ENCODE measurements around the gene AKIP1. TPM values are rescaled to one million over a fixed set of nuclear protein-coding genes. Genes with fewer than 3 reads are reported as not detected.
"Not testable (repeated sequence)": the region's sequence is repeated elsewhere in the genome, so short reads cannot be mapped to it uniquely, and the experiment has no call there.

AKIP1 gene
- total and polyA plus RNA-seq, 2 donors, result 18.7 to 30.7 TPM

- no peaks in the 10 kb centered on the region for H3K36me3 ChIP-seq (ENCODE audit: insufficient read depth)
- DNase-seq (ENCODE audit: extremely low spot score), result no peak
- WGBS, result 86% methylated on average over 9 of the region's 9 CpGs
- H3K4me3 ChIP-seq (ENCODE audit: low read depth, low read length), result no peak overlapping the region
- H3K27ac ChIP-seq (ENCODE audit: low read depth), result no peak overlapping the region
- no peaks in the 10 kb centered on the region for H3K4me1 ChIP-seq (ENCODE audit: insufficient read depth)
Measured at GRCh38 chr11:8928981-8929615, 18.1 kb downstream of the AKIP1 start.

DNA sequence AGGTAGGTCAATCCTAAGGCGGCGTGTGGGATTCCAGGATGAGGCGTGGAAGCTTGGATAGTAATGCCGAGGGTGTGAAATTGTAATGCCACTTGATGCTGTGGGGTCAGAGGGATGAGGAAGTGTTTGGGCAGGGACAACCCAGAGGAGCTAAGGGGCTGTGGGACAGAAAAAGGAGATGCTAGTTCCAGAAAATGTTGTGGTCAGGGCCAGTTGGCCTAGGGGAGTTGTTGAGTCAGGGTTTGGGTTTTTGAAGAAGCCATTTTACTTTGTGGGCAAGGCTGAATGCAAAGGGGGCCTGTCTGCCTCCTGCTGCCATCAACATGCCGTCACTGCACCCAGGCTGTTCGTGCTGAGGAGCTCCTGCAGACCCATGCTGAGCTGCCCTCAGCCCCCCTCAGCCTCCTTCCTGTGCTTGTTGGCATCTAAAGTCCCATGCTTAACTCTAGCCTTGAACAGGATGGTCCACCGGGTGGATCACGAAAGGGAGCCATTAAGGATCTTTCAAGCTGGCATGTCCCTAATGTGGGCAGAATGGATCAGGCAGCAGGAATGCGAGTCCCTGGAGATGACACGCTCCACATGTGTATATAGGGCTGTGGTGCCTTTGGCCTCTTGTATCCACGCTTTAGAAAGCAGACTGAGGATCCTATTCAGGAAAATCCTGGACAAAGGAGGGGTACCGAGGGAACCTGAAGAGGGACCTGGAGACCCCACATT is 19.6 kb downstream of the AKIP1 start:
- no peak overlapping the region for H3K4me3 ChIP-seq (ENCODE audit: low read depth, low read length)
- 95% methylated on average over 12 of the region's 12 CpGs for WGBS
- H3K36me3 ChIP-seq (ENCODE audit: insufficient read depth), result no peaks in the 10 kb centered on the region
- H3K27ac ChIP-seq (ENCODE audit: low read depth), result no peak overlapping the region
- H3K4me1 ChIP-seq (ENCODE audit: insufficient read depth), result no peaks in the 10 kb centered on the region
- no peak for DNase-seq (ENCODE audit: extremely low spot score)

DNA sequence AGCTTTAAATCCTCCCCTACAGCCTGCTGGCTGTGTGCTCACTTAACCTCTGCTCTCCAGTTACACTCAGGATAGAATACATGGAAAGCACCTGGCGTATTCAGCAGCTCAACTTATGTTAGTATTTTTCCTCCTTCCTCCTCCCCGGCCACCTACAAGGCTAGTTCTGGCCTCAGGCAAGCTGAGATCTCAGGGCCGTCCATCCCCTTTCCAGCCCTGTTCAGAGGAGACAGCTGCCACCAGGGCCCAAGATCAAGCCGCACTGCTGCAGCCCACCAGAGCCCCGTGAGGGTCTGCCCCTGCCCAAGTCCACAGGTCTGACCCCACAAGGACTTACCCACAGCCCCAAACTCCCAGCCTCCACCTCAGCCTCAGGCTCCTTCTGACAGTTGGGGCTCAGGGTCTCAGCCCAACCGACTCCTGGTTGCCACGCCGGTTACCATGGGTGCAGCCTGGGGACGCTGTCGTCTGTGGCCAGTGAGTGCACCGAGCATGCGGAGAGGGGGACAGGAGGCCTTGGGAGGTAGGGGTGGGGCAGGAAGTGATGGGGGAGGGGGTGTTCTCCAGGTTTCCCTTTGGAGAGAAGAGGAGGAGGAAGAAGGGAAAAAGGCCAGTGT is 21.7 kb downstream of the AKIP1 start, which contains the start of gene C11orf16:
C11orf16 (minus strand) TSS at position 384 of the 617 bp plus-strand sequence. CDS start 639 bp downstream, outside the sequence.
- WGBS, result 76% methylated on average over 12 of the region's 12 CpGs
- DNase-seq (ENCODE audit: extremely low spot score), result no peak
- Histone ChIP-seq H3K4me3 (ENCODE audit: low read depth, low read length) (no peak within 1 kb of the TSS), H3K36me3 (ENCODE audit: insufficient read depth) (no peaks in the 10 kb centered on the region), H3K4me1 (ENCODE audit: insufficient read depth) (no peaks in the 10 kb centered on the region), H3K27ac (ENCODE audit: low read depth) (no peak within 1 kb of the TSS)

DNA sequence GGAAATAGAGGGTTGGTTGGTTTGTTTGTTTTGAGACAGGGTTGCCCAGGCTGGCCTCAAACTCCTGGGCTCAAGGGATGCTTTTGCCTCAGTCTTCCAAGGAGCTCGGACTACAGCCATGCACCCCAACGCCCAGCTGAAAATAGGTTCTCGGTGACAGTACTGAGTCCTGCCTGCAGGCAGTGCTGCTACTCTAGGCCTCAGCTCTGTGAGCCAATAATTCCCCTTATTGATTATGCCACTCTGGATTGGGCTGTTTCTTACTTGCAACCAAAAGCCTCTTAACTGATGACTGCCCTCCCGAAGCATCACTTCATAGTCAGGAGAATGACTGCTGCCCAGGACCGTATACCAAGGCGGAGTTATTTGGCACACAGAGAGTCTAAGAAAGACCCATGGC is 22.9 kb downstream of the AKIP1 start:
- 96% methylated on average over 6 of the region's 6 CpGs for WGBS
- H3K4me1 ChIP-seq (ENCODE audit: insufficient read depth), result no peaks in the 10 kb centered on the region
- no peak for DNase-seq (ENCODE audit: extremely low spot score)
- no peak overlapping the region for H3K4me3 ChIP-seq (ENCODE audit: low read depth, low read length)
- H3K27ac ChIP-seq (ENCODE audit: low read depth), result no peak overlapping the region
- no peaks in the 10 kb centered on the region for H3K36me3 ChIP-seq (ENCODE audit: insufficient read depth)

DNA sequence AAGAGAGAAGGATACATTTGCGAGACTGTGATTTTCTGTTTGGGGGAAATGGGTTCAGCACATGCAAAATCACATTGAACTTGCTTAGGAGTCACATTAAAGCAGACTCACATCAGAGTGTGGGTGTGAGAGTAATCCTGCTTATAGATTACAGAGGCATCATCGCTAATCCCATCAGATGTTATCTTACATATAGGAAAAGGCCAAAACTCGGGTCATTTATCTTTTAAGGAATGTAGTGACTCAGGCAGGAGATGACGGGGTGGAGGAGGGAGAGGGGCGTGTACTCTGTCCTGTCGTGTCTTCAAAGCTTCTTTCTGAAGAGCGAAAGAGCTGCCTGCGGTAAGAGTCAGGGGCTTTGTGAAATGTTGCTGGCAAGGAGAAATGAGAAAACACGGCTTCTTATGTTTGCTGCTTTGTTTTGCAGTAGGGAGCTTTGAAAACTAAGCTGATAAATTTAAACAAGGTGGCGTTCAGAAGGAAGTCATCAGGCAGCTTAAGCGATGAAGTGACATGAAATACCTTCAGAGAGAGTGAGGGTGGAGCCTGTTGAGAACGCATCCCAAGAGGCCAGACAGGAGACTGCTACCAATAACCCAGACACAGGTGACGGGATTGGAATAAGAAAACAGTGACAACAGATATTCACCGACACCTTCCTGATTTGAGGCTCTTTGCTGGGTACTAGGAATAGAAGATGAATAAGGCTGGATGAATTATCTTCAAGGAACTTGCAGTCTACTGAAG is 23.9 kb downstream of the AKIP1 start:
- Histone ChIP-seq H3K36me3 (ENCODE audit: insufficient read depth) (no peaks in the 10 kb centered on the region), H3K4me1 (ENCODE audit: insufficient read depth) (no peaks in the 10 kb centered on the region), H3K27ac (ENCODE audit: low read depth) (no peak overlapping the region), H3K4me3 (ENCODE audit: low read depth, low read length) (no peak overlapping the region)
- DNase-seq (ENCODE audit: extremely low spot score), result no peak
- 29% methylated on average over 14 of the region's 14 CpGs for WGBS

DNA sequence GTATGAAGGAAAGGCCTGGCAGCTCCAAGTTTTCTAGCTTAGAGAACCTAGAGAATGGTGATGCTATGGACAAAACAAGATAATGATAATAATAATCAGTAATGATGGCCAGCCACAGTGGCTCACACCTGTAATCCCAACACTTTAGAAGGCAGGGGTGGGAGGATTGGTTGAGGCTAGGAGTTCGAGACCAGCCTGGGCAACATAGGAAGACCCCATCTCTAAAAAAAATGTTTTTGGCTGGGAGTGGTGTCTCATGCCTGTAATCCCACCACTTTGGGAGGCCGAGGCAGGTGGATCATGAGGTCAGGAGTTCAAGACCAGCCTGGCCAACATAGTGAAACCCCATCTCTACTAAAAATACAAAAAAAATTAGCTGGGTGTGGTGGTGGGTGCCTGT is 24.8 kb downstream of the AKIP1 start:
- 97% methylated on average over 2 of the region's 2 CpGs for WGBS
- H3K4me3 ChIP-seq (ENCODE audit: low read depth, low read length); H3K4me1 ChIP-seq (ENCODE audit: insufficient read depth); H3K36me3 ChIP-seq (ENCODE audit: insufficient read depth); DNase-seq (ENCODE audit: extremely low spot score); H3K27ac ChIP-seq (ENCODE audit: low read depth): not testable (repeated sequence)

- no peak overlapping the region for H3K4me3 ChIP-seq (ENCODE audit: low read depth, low read length)
- 86% methylated on average over 10 of the region's 10 CpGs for whole genome bisulfite sequencing
- no peaks in the 10 kb centered on the region for H3K4me1 ChIP-seq (ENCODE audit: insufficient read depth)
- no peak for DNase-seq (ENCODE audit: extremely low spot score)
- H3K36me3 ChIP-seq (ENCODE audit: insufficient read depth), result no peaks in the 10 kb centered on the region
- no peak overlapping the region for H3K27ac ChIP-seq (ENCODE audit: low read depth)
Measured at GRCh38 chr11:8937159-8937558, 26.2 kb downstream of the AKIP1 start.

DNA sequence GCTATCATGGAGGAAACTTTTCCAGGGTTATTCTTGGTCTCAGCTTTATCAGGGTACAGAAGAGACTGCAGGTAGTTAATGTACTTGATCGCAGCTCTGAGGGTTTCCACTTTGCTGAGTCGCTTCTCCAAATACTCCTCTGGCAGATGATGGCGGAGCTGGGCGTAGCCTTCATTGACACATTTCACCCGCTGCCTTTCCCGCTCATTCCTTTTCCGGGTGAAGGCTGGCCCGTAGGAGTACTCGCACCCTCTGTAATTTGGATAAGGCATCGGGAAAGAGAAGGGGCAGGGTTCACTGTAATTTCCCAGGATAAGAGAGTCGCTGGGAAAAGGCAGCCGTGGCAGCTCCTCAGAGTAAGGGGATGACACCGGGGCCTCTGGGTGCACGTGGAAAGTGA is 26.7 kb downstream of the AKIP1 start:
- Histone ChIP-seq H3K36me3 (ENCODE audit: insufficient read depth) (no peaks in the 10 kb centered on the region), H3K27ac (ENCODE audit: low read depth) (no peak overlapping the region), H3K4me3 (ENCODE audit: low read depth, low read length) (no peak overlapping the region), H3K4me1 (ENCODE audit: insufficient read depth) (no peaks in the 10 kb centered on the region)
- 91% methylated on average over 14 of the region's 14 CpGs for WGBS
- DNase-seq (ENCODE audit: extremely low spot score), result no peak

DNA sequence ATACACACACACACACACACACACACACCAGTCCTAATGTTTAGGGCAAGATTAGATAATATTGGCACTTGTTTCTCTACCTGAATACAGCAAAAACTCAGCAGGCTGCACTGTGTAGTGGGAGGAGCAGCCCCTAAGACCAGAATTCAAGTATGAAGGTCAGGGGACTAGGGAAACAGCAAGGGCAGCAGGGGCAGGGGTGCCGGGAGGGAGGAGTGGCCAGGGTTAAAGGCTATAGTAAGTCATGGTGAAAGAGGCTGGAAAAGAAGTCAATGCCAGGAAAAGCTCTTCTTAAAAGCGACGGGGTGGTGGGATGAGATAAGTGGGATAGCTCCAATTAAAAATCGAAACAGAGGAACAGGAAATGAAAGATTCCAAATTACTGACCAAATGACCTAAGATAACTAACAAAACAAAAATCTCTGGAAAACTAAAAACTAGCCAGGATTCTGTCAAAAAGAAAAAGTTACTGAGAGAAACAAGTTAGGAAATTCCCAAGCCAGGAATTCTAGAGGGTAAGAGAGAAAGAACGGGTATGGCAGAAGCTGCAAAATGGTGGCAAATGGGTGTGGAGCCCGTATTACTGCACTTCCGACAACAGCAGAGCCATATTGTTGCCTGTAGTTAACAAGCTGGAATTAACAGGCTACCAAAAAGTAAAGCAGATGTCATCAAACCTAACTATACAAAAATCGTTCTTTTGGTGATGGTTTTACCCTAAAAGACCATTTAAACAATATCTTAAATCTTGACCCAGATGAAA is 30.5 kb downstream of the AKIP1 start:
- DNase-seq (ENCODE audit: extremely low spot score), result no peak
- Histone ChIP-seq H3K27ac (ENCODE audit: low read depth) (no peak overlapping the region), H3K36me3 (ENCODE audit: insufficient read depth) (no peaks in the 10 kb centered on the region), H3K4me3 (ENCODE audit: low read depth, low read length) (no peak overlapping the region), H3K4me1 (ENCODE audit: insufficient read depth) (no peaks in the 10 kb centered on the region)
- 62% methylated on average over 8 of the region's 8 CpGs for WGBS

DNA sequence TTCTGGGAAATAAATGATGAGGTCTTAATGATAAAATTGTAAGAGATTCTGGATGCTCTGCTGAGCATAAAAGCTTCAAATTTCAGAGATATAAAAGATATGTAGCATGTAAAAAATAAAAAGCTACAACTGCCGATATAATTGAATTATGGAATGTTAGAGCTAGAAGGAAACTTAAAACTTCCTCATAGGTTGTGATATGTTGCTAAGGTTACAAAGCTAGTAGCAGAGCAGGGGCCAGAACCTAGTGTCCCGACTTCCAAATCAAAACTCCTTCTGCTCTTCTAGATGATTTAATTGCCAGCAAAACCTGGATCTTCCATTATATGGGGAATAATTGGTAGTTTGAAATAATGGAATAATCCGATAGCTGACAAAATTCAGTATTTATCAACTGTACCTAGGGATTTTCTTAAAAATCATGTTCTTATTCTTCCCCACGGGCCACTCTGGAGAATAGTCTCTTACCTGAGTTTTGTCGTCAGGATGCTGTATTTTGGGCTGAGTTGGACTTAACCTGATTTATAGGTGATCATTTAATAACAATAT is 31.6 kb downstream of the AKIP1 start, which contains the start of gene ASCL3:
ASCL3 (minus strand) TSS at position 499 of the 549 bp plus-strand sequence. CDS start 4,855 bp downstream, outside the sequence.
- Histone ChIP-seq H3K27ac (ENCODE audit: low read depth) (no peak within 1 kb of the TSS), H3K4me1 (ENCODE audit: insufficient read depth) (no peaks in the 10 kb centered on the region), H3K4me3 (ENCODE audit: low read depth, low read length) (no peak within 1 kb of the TSS), H3K36me3 (ENCODE audit: insufficient read depth) (peaks cover 4% of the 10 kb centered on the region)
- DNase-seq (ENCODE audit: extremely low spot score), result no peak
- 73% methylated on average over 5 of the region's 5 CpGs for WGBS

DNA sequence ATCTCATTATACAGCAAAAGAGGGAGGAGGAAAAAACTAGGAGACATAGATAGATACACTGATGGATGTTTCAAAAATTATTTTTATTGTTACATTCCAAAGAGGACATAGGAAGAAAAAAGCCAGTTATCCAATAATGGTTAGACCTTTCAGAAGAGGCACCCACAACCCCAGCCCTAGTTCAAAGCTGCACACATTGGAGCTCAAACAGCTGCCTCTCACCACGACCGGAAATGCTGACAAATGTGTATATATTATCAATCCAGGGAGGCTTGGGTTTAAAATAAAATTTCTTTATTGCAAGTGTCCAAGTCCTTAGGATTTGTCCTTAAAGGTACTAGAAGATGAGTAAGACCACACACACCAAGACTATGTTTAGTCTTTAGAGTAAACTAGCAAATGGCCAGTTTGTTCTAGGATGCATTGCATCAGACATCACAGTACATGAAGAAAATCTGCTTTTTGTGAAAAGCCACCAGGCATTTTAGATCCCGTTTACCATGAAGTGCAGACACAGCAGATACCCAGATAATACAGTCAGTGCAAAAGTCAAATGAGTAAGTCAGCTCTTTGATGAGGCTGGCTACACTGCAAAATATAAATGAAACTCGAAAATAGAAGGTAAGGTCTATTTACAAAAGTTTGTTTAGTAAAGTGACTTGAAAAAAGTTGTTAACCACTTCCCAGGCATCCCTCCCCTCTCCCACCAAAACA is 36.4 kb downstream of the AKIP1 start:
- H3K27ac ChIP-seq (ENCODE audit: low read depth), result no peak overlapping the region
- DNase-seq (ENCODE audit: extremely low spot score), result no peak
- H3K36me3 ChIP-seq (ENCODE audit: insufficient read depth), result peaks cover 4% of the 10 kb centered on the region
- no peak overlapping the region for H3K4me3 ChIP-seq (ENCODE audit: low read depth, low read length)
- H3K4me1 ChIP-seq (ENCODE audit: insufficient read depth), result no peaks in the 10 kb centered on the region
- WGBS, result 59% methylated on average over 4 of the region's 4 CpGs

DNA sequence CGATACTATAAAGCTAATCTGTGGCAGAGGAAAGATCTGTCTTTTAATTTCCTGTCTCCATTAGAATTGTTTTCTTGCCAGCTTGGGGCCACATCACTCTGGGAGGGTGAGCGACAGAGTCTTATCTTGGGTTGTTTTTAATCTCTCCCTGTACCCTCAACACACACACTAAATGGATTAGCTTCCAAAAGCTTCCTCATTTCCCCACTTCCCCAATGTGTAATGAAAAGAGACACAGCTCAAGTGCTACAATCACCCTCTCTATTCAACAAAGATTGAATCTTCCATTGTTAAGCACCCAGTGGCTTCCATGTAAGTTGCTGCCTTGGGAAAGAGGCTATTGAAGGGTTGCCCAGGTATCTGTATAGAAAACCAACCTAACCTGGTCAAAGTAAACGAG is 37.9 kb downstream of the AKIP1 start:
- 72% methylated on average over 3 of the region's 3 CpGs for WGBS
- no peak for DNase-seq (ENCODE audit: extremely low spot score)
- H3K4me1 ChIP-seq (ENCODE audit: insufficient read depth), result no peaks in the 10 kb centered on the region
- H3K4me3 ChIP-seq (ENCODE audit: low read depth, low read length), result no peak overlapping the region
- H3K36me3 ChIP-seq (ENCODE audit: insufficient read depth), result peaks cover 4% of the 10 kb centered on the region
- no peak overlapping the region for H3K27ac ChIP-seq (ENCODE audit: low read depth)
